Measurements from ENCODE around the gene DNAH2. TPM values are rescaled to one million over a fixed set of nuclear protein-coding genes. Genes with fewer than 3 reads are reported as not detected.

Gene DNAH2
- polyA plus RNA-seq, 1 donor from 2014 or later = 2.0 TPM

GRCh38 chr17:7820231-7820630 is 102.7 kb downstream of the DNAH2 start:
- no peak overlapping the region for H3K4me3 ChIP-seq (ENCODE audit: low read length)
- H2AFZ ChIP-seq (ENCODE audit: low read depth, low read length) = no peak overlapping the region
- no peaks in the 10 kb centered on the region for H3F3A ChIP-seq (ENCODE audit: insufficient read depth, low read length, poor library complexity, severe bottlenecking)
- H3K9me3 ChIP-seq (ENCODE audit: low read length) = no peaks in the 10 kb centered on the region
- no peak for TF ChIP-seq POLR2AphosphoS5 (IDR thresholded peaks at IDR 0.05)
- TF ChIP-seq TAF1 (IDR thresholded peaks at IDR 0.05; ENCODE audit: low read depth) = no peak
- no peak for TF ChIP-seq EP300 (conservative IDR thresholded peaks at IDR 0.05; ENCODE audit: poor library complexity, severe bottlenecking)
- TF ChIP-seq MXI1 (conservative IDR thresholded peaks at IDR 0.05; ENCODE audit: poor library complexity, severe bottlenecking) = no peak
- no peak for TF ChIP-seq SMC3 (conservative IDR thresholded peaks at IDR 0.05; ENCODE audit: poor library complexity)
- TF ChIP-seq, protein P1, sequence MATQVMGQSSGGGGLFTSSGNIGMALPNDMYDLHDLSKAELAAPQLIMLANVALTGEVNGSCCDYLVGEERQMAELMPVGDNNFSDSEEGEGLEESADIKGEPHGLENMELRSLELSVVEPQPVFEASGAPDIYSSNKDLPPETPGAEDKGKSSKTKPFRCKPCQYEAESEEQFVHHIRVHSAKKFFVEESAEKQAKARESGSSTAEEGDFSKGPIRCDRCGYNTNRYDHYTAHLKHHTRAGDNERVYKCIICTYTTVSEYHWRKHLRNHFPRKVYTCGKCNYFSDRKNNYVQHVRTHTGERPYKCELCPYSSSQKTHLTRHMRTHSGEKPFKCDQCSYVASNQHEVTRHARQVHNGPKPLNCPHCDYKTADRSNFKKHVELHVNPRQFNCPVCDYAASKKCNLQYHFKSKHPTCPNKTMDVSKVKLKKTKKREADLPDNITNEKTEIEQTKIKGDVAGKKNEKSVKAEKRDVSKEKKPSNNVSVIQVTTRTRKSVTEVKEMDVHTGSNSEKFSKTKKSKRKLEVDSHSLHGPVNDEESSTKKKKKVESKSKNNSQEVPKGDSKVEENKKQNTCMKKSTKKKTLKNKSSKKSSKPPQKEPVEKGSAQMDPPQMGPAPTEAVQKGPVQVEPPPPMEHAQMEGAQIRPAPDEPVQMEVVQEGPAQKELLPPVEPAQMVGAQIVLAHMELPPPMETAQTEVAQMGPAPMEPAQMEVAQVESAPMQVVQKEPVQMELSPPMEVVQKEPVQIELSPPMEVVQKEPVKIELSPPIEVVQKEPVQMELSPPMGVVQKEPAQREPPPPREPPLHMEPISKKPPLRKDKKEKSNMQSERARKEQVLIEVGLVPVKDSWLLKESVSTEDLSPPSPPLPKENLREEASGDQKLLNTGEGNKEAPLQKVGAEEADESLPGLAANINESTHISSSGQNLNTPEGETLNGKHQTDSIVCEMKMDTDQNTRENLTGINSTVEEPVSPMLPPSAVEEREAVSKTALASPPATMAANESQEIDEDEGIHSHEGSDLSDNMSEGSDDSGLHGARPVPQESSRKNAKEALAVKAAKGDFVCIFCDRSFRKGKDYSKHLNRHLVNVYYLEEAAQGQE (IDR thresholded peaks at IDR 0.05; ENCODE audit: borderline replicate concordance) = no peak
- no peak for TF ChIP-seq RAD21 (conservative IDR thresholded peaks at IDR 0.05)
- TF ChIP-seq CTCF (IDR thresholded peaks at IDR 0.05; ENCODE audit: poor library complexity, severe bottlenecking) = no peak
- no peak for TF ChIP-seq EZH2 (IDR thresholded peaks at IDR 0.05; ENCODE audit: borderline replicate concordance, insufficient read depth, low read length, poor library complexity, severe bottlenecking)
- no peaks in the 10 kb centered on the region for H3K36me3 ChIP-seq (ENCODE audit: insufficient read depth, low read length)
- no peak overlapping the region for H3K27ac ChIP-seq (ENCODE audit: low read length)
- H3K4me2 ChIP-seq (ENCODE audit: low read length) = no peak overlapping the region
- H3K27me3 ChIP-seq (ENCODE audit: insufficient read depth, low read depth, low read length) = no peaks in the 10 kb centered on the region
- no peaks in the 10 kb centered on the region for H3K79me2 ChIP-seq (replicated peaks; ENCODE audit: insufficient read depth, low read length)
- no peaks in the 10 kb centered on the region for H4K20me1 ChIP-seq (ENCODE audit: insufficient read depth)
- H3K9ac ChIP-seq (ENCODE audit: low read length) = no peak overlapping the region
- no peaks in the 10 kb centered on the region for H3K9me2 ChIP-seq (ENCODE audit: insufficient read depth, low read length)

GRCh38 chr17:7822126-7822525 is 104.6 kb downstream of the DNAH2 start:
- no peak overlapping the region for H3K4me3 ChIP-seq (ENCODE audit: low read length)
- H3K27me3 ChIP-seq (ENCODE audit: insufficient read depth, low read depth, low read length) = no peaks in the 10 kb centered on the region
- H3K9ac ChIP-seq (ENCODE audit: low read length) = no peak overlapping the region
- TF ChIP-seq EP300 (conservative IDR thresholded peaks at IDR 0.05; ENCODE audit: poor library complexity, severe bottlenecking) (no peak), POLR2AphosphoS5 (IDR thresholded peaks at IDR 0.05) (no peak), SMC3 (conservative IDR thresholded peaks at IDR 0.05; ENCODE audit: poor library complexity) (no peak), RAD21 (conservative IDR thresholded peaks at IDR 0.05) (no peak), CTCF (IDR thresholded peaks at IDR 0.05; ENCODE audit: poor library complexity, severe bottlenecking) (no peak), MXI1 (conservative IDR thresholded peaks at IDR 0.05; ENCODE audit: poor library complexity, severe bottlenecking) (no peak), TAF1 (IDR thresholded peaks at IDR 0.05; ENCODE audit: low read depth) (no peak), EZH2 (IDR thresholded peaks at IDR 0.05; ENCODE audit: borderline replicate concordance, insufficient read depth, low read length, poor library complexity, severe bottlenecking) (no peak)
- TF ChIP-seq, protein P1 (IDR thresholded peaks at IDR 0.05; ENCODE audit: borderline replicate concordance) = no peak
- no peaks in the 10 kb centered on the region for H3F3A ChIP-seq (ENCODE audit: insufficient read depth, low read length, poor library complexity, severe bottlenecking)
- H3K9me2 ChIP-seq (ENCODE audit: insufficient read depth, low read length) = no peaks in the 10 kb centered on the region
- no peaks in the 10 kb centered on the region for H3K36me3 ChIP-seq (ENCODE audit: insufficient read depth, low read length)
- H3K27ac ChIP-seq (ENCODE audit: low read length) = no peak overlapping the region
- H3K9me3 ChIP-seq (ENCODE audit: low read length) = no peaks in the 10 kb centered on the region
- no peaks in the 10 kb centered on the region for H3K79me2 ChIP-seq (replicated peaks; ENCODE audit: insufficient read depth, low read length)
- H3K4me2 ChIP-seq (ENCODE audit: low read length) = no peak overlapping the region
- no peaks in the 10 kb centered on the region for H4K20me1 ChIP-seq (ENCODE audit: insufficient read depth)
- no peak overlapping the region for H2AFZ ChIP-seq (ENCODE audit: low read depth, low read length)
